ENCODE measurements around the gene MYRF.

- TF ChIP-seq CTCF (IDR thresholded peaks at IDR 0.05) (no peak), POLR2A (IDR thresholded peaks at IDR 0.05) (peak in 1 of 4 donors; percentile 69), POLR2AphosphoS5 (IDR thresholded peaks at IDR 0.05) (peak; percentile 84 to 96 (median 93)), EP300 (IDR thresholded peaks at IDR 0.05) (peak; percentile 25)
These were observed 40.1 kb downstream of the MYRF start, which contains the start of the genes FEN1 and TMEM258 for GRCh38 chr11:61792310-61793082.

Data from stomach (tissue), 4 donors.